H9 (cell line): ENCODE data around the gene TGFBR1. TPM values are rescaled to one million over a fixed set of nuclear protein-coding genes. Genes with fewer than 3 reads are reported as not detected.

Source experiments
- DNase-seq: peaks from one replicate; pipeline ENCODE4 v3.0.0-alpha.2; 2017
- H2AFZ ChIP-seq: one replicate; pipeline ENCODE4 v1.6.1; 2013; ENCODE audit warnings: mild to moderate bottlenecking, low read length, control low read depth, moderate library complexity
- H2AK5ac ChIP-seq: 2 replicates; pipeline ENCODE4 v1.6.1; 2013; ENCODE audit warnings: low read length, control low read depth, mixed read lengths; ENCODE audit not compliant: insufficient read length
- H2BK120ac ChIP-seq: one replicate; pipeline ENCODE4 v1.6.1; 2013; ENCODE audit warnings: low read depth, mild to moderate bottlenecking, low read length, control low read depth, inconsistent platforms; ENCODE audit not compliant: poor library complexity, severe bottlenecking
- H2BK12ac ChIP-seq: 2 replicates; pipeline ENCODE4 v1.6.1; 2013; ENCODE audit warnings: low read length, control low read depth, mixed read lengths, low read depth; ENCODE audit not compliant: insufficient read length
- H2BK15ac ChIP-seq: 2 replicates; pipeline ENCODE4 v1.6.1; 2013; ENCODE audit warnings: low read depth, low read length, control low read depth
- H2BK20ac ChIP-seq: one replicate; pipeline ENCODE4 v1.6.1; 2013; ENCODE audit warnings: low read depth, mild to moderate bottlenecking, low read length, control low read depth, inconsistent platforms; ENCODE audit not compliant: poor library complexity, severe bottlenecking
- H2BK5ac ChIP-seq: 2 replicates; pipeline ENCODE4 v1.6.1; 2013; ENCODE audit warnings: low read length, control low read depth, mixed read lengths; ENCODE audit not compliant: insufficient read length
- H3K14ac ChIP-seq: 2 replicates; pipeline ENCODE4 v1.6.1; 2013; ENCODE audit warnings: low read length, control low read depth; ENCODE audit not compliant: insufficient read depth
- H3K18ac ChIP-seq: 2 replicates; pipeline ENCODE4 v1.6.1; 2013; ENCODE audit warnings: low read depth, mild to moderate bottlenecking, mixed read lengths, low read length, control low read depth; ENCODE audit not compliant: insufficient read length
- H3K23ac ChIP-seq: 2 replicates; pipeline ENCODE4 v1.6.1; 2013; ENCODE audit warnings: low read length, control low read depth, mixed read lengths, low read depth; ENCODE audit not compliant: insufficient read length
- H3K23me2 ChIP-seq: 2 replicates; pipeline ENCODE4 v1.6.1; 2013; ENCODE audit warnings: low read depth, mild to moderate bottlenecking, mixed read lengths, low read length, control low read depth; ENCODE audit not compliant: insufficient read length, poor library complexity, severe bottlenecking
- H3K27ac ChIP-seq: 2 replicates; pipeline ENCODE4 v1.5.1; 2013; ENCODE audit warnings: low read length, control low read depth, mixed read lengths, low read depth; ENCODE audit not compliant: insufficient read length
- H3K27me3 ChIP-seq: 2 replicates; pipeline ENCODE4 v1.6.1; 2013; ENCODE audit warnings: low read length, control low read depth, inconsistent platforms; ENCODE audit not compliant: insufficient read depth
- H3K4ac ChIP-seq: 2 replicates; pipeline ENCODE4 v1.6.1; 2013; ENCODE audit warnings: low read depth, mild to moderate bottlenecking, control low read depth, inconsistent platforms, low read length, moderate library complexity
- H3K4me1 ChIP-seq: 2 replicates; pipeline ENCODE4 v1.6.1; 2013; ENCODE audit warnings: low read length, control low read depth, inconsistent platforms; ENCODE audit not compliant: insufficient read depth
- H3K4me2 ChIP-seq: 2 replicates; pipeline ENCODE4 v1.6.1; 2013; ENCODE audit warnings: low read length, control low read depth, mixed read lengths; ENCODE audit not compliant: insufficient read length, insufficient read depth
- H3K56ac ChIP-seq: 2 replicates; pipeline ENCODE4 v1.6.1; 2013; ENCODE audit warnings: low read depth, mild to moderate bottlenecking, mixed read lengths, low read length, control low read depth; ENCODE audit not compliant: insufficient read length
- H3K79me1 ChIP-seq: 2 replicates; pipeline ENCODE4 v1.6.1; 2013; ENCODE audit warnings: low read depth, mild to moderate bottlenecking, moderate library complexity, low read length, control low read depth, inconsistent platforms; ENCODE audit not compliant: insufficient read depth, poor library complexity, severe bottlenecking
- H3K79me2 ChIP-seq: 2 replicates; pipeline ENCODE4 v1.6.1; 2013; ENCODE audit warnings: low read length, control low read depth, inconsistent platforms; ENCODE audit not compliant: insufficient read depth
- H3K9ac ChIP-seq: 2 replicates; pipeline ENCODE4 v1.6.1; 2013; ENCODE audit warnings: low read length, control low read depth, mixed read lengths; ENCODE audit not compliant: insufficient read length; ENCODE audit errors: extremely low read depth
- H3K9me3 ChIP-seq: one replicate; pipeline ENCODE4 v1.6.1; 2013; ENCODE audit warnings: low read depth, low read length, inconsistent platforms; ENCODE audit not compliant: control insufficient read depth
- H3T11ph ChIP-seq: one replicate; pipeline ENCODE4 v1.6.1; 2013; ENCODE audit warnings: mild to moderate bottlenecking, low read length, control low read depth, inconsistent platforms
- H4K20me1 ChIP-seq: one replicate; pipeline ENCODE4 v1.6.1; 2013; ENCODE audit not compliant: control insufficient read depth, insufficient read length, insufficient read depth
- H4K5ac ChIP-seq: 2 replicates; pipeline ENCODE4 v1.6.1; 2013; ENCODE audit warnings: low read depth, mild to moderate bottlenecking, mixed read lengths, low read length, control low read depth; ENCODE audit not compliant: insufficient read length
- H4K8ac ChIP-seq: replicated peaks from 2 replicates; pipeline ENCODE4 v1.6.1; 2013; ENCODE audit warnings: low read length, control low read depth, mixed read lengths, low read depth; ENCODE audit not compliant: insufficient read length
- H4K91ac ChIP-seq: 2 replicates; pipeline ENCODE4 v1.6.1; 2013; ENCODE audit warnings: low read depth, mild to moderate bottlenecking, moderate library complexity, mixed read lengths, low read length, control low read depth; ENCODE audit not compliant: insufficient read length
- H3K27ac Mint-ChIP-seq, 3 experiments: 2 replicates in 2 of 3; 3 replicates in 1 of 3; pipeline ENCODE4 v1.8.0; 2020 to 2021; ENCODE audit warnings: mixed read lengths in 3 of 3, mild to moderate bottlenecking in 1 of 3, moderate library complexity in 1 of 3
- H3K27me3 Mint-ChIP-seq: 2 replicates; pipeline ENCODE4 v1.8.0; 2021; ENCODE audit warnings: low read depth, mild to moderate bottlenecking, moderate library complexity, mixed read lengths
- H3K36me3 Mint-ChIP-seq, 3 experiments: 2 replicates in 2 of 3; 3 replicates in 1 of 3; pipeline ENCODE4 v1.8.0; 2020 to 2021; ENCODE audit warnings: low read depth in 3 of 3, mixed read lengths in 3 of 3; ENCODE audit not compliant: insufficient read depth in 1 of 3
- H3K4me1 Mint-ChIP-seq, 2 experiments: 2 replicates each; pipeline ENCODE4 v1.8.0; 2020; ENCODE audit warnings: mixed read lengths in 2 of 2
- H3K4me3 Mint-ChIP-seq, 2 experiments: 2 replicates in 1 of 2; 3 replicates in 1 of 2; pipeline ENCODE4 v1.8.0; 2020 to 2021; ENCODE audit warnings: mild to moderate bottlenecking in 2 of 2, mixed read lengths in 2 of 2, moderate library complexity in 1 of 2
- H3K9me3 Mint-ChIP-seq, 2 experiments: 2 replicates in 1 of 2; 3 replicates in 1 of 2; pipeline ENCODE4 v1.8.0; 2020; ENCODE audit warnings: mild to moderate bottlenecking in 2 of 2, mixed read lengths in 2 of 2, moderate library complexity in 1 of 2
- WGBS: extraction: QIAGEN DNeasy Blood & Tissue Kit; methylation state at CpG from one replicate; pipeline ENCODE4 v1.1.7; 2013; ENCODE audit warnings: missing lambda C conversion rate, low lambda C conversion rate, mixed read lengths; ENCODE audit not compliant: insufficient read length; ENCODE audit errors: extremely low coverage; 5-methylcytosine and 5-hydroxymethylcytosine counted together
- total RNA-seq: library from RNA; stranded (reverse); gene quantifications from 2 replicates; pipeline ENCODE4 v1.2.1, GENCODE V29; 2021
- TF ChIP-seq, protein P1 (sequence below): fragments of 200-600 bp; sonication (generic); conservative IDR thresholded peaks from 3 replicates; pipeline ENCODE4 v1.8.0; 2021; ENCODE audit warnings: antibody characterized with exemption, mild to moderate bottlenecking

Gene TGFBR1
- total RNA-seq, 1 experiment from 2014 or later = 59.3 TPM

DNA sequence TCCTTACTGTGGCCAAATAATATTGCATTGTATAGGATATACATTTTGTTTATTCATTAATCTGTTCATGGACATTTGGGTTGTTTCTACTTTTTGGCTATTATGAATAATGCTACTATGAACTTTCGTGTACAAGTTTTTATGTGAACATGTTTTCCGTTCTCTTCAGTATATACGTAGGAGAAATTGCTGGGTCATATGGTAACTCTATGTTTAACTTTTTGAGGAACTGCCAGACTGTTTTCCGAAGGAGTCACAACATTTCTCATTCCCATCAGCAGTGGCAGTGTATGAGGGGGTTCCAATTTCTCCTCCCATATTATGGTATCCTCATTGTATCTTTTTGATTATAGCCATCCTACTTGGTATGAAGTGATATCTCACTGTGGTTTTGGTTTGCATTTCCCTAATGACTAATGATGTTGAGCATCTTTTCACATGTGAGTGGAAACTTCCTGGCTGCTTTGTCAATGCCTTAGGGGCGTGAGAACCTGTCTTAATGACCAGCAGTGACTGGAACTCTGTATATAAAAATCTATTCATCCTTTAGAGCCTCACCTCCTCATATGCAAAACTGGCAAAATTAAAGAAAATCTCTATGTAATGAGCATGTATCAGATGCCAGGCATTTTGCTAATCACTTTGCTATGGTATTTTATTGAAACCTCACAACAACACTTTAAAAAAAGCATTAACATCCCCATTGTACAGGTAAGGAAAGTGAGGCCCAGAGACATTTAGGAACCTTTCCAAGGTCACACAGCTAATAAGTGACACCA, 47.8 kb upstream of the TGFBR1 start:
- WGBS = no CpG with 5 or more reads among the region's 5 CpGs
- no peak overlapping the region for H3K4me2 ChIP-seq
- no peak overlapping the region for H4K5ac ChIP-seq
- H2AFZ ChIP-seq = no peak overlapping the region
- no peaks in the 10 kb centered on the region for H4K20me1 ChIP-seq
- no peak overlapping the region for H2BK12ac ChIP-seq
- H3K9ac ChIP-seq = no peak overlapping the region
- Mint-ChIP-seq H3K9me3 (no peaks in the 10 kb centered on the region), H3K36me3 (no peaks in the 10 kb centered on the region), H3K27ac (no peak overlapping the region), H3K27me3 (peaks cover 9% of the 10 kb centered on the region), H3K4me1 (no peaks in the 10 kb centered on the region), H3K4me3 (no peak overlapping the region)
- H3K9me3 ChIP-seq = no peaks in the 10 kb centered on the region
- no peak overlapping the region for H3K4ac ChIP-seq
- no peak overlapping the region for H3K23ac ChIP-seq
- TF ChIP-seq, protein P1, sequence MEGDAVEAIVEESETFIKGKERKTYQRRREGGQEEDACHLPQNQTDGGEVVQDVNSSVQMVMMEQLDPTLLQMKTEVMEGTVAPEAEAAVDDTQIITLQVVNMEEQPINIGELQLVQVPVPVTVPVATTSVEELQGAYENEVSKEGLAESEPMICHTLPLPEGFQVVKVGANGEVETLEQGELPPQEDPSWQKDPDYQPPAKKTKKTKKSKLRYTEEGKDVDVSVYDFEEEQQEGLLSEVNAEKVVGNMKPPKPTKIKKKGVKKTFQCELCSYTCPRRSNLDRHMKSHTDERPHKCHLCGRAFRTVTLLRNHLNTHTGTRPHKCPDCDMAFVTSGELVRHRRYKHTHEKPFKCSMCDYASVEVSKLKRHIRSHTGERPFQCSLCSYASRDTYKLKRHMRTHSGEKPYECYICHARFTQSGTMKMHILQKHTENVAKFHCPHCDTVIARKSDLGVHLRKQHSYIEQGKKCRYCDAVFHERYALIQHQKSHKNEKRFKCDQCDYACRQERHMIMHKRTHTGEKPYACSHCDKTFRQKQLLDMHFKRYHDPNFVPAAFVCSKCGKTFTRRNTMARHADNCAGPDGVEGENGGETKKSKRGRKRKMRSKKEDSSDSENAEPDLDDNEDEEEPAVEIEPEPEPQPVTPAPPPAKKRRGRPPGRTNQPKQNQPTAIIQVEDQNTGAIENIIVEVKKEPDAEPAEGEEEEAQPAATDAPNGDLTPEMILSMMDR = no peak
- no peak overlapping the region for H2BK15ac ChIP-seq
- no peaks in the 10 kb centered on the region for H3K23me2 ChIP-seq
- H4K8ac ChIP-seq = no peak overlapping the region
- H3K56ac ChIP-seq = no peak overlapping the region
- H2BK120ac ChIP-seq = no peak overlapping the region
- H4K91ac ChIP-seq = no peak overlapping the region
- H3K79me1 ChIP-seq = no peaks in the 10 kb centered on the region
- no peak overlapping the region for H2AK5ac ChIP-seq
- H3T11ph ChIP-seq = no peak overlapping the region
- H3K14ac ChIP-seq = no peak overlapping the region
- no peaks in the 10 kb centered on the region for H3K4me1 ChIP-seq
- no peak for DNase-seq
- no peak overlapping the region for H3K18ac ChIP-seq
- no peaks in the 10 kb centered on the region for H3K79me2 ChIP-seq
- H3K27me3 ChIP-seq = no peaks in the 10 kb centered on the region
- H2BK5ac ChIP-seq = no peak overlapping the region
- H2BK20ac ChIP-seq = no peak overlapping the region
- H3K27ac ChIP-seq = no peak overlapping the region
